NCI-H2196 treated with DMSO at 0.1 percent for 48 hours (cell line): Measurements from ENCODE around the gene TTC31.

Experiments used
- DNase-seq: peaks from one replicate; lab custom pipeline; 2025; ENCODE audit not compliant: unreplicated experiment; lab: John Stamatoyannopoulos, UW

TTC31 gene

GRCh38 chr2:74503506-74504475 lies 20.9 kb downstream of the TTC31 start:
- no peak for DNase-seq

- DNase-seq, result no peak
Measured at GRCh38 chr2:74504591-74504990, 21.7 kb downstream of the TTC31 start.

GRCh38 chr2:74505448-74506246 lies 22.8 kb downstream of the TTC31 start:
- DNase-seq, result no peak

- peak; percentile 81 for DNase-seq
Measured at GRCh38 chr2:74507145-74507925, 24.5 kb downstream of the TTC31 start, which contains the start of gene PCGF1. Gene PCGF1, minus strand, starts transcription at chr2:74507695. Its CDS starts 27 bp downstream, at chr2:74507668.

- no peak for DNase-seq
Measured at GRCh38 chr2:74507926-74508520, 25.1 kb downstream of the TTC31 start.

- no peak for DNase-seq
Measured at GRCh38 chr2:74510272-74510671, 27.4 kb downstream of the TTC31 start.

GRCh38 chr2:74511104-74511989 lies 28.5 kb downstream of the TTC31 start:
- no peak for DNase-seq

- no peak for DNase-seq
Measured at GRCh38 chr2:74512744-74513604, 30.1 kb downstream of the TTC31 start.

- DNase-seq, result no peak
Measured at GRCh38 chr2:74513605-74514367, 30.9 kb downstream of the TTC31 start.

GRCh38 chr2:74514368-74515270 lies 31.7 kb downstream of the TTC31 start, which contains the start of gene TLX2:
Gene TLX2, plus strand, starts transcription at chr2:74514450. Its CDS starts 357 bp downstream, at chr2:74514807.
- no peak for DNase-seq

- no peak for DNase-seq
Measured at GRCh38 chr2:74515271-74515980, 32.5 kb downstream of the TTC31 start.

GRCh38 chr2:74515981-74516633 lies 33.2 kb downstream of the TTC31 start:
- DNase-seq, result no peak

- DNase-seq, result no peak
Measured at GRCh38 chr2:74516650-74517049, 33.8 kb downstream of the TTC31 start.

- DNase-seq, result no peak
Measured at GRCh38 chr2:74522516-74522915, 39.6 kb downstream of the TTC31 start.

GRCh38 chr2:74524005-74524404 lies 41.1 kb downstream of the TTC31 start:
- no peak for DNase-seq
